A673 (cell line): ENCODE data around the gene RNASE8. TPM values are rescaled to one million over a fixed set of nuclear protein-coding genes. Genes with fewer than 3 reads are reported as not detected.

Source experiments
- BruUV-seq: library from RNA; stranded (reverse); fragments of 400-500 nt; replicated peaks from 2 replicates; lab custom pipeline; 2021; lab: Mats Ljungman, UMichigan
- CTCF ChIA-PET: fragments of 300-600 bp; sonication (Branson Sonifier 250); formaldehyde crosslinking; loops from one replicate; lab custom pipeline; 2022; ENCODE audit warnings: antibody characterized with exemption; lab: Charles Lee
- POLR2A ChIA-PET: fragments of 300-600 bp; sonication (Branson Sonifier 250); formaldehyde crosslinking; loops from one replicate; lab custom pipeline; 2022; ENCODE audit warnings: antibody characterized with exemption; ENCODE audit not compliant: low non-redundant PET; lab: Charles Lee
- DNase-seq: peaks from one replicate; pipeline ENCODE4 v3.0.0-alpha.2; 2015; ENCODE audit warnings: low spot score
- H3K27ac ChIP-seq: fragments of 200-600 bp; sonication (generic); 2 replicates; pipeline ENCODE4 v1.5.1; 2016; ENCODE audit warnings: mixed run types, low read depth, mild to moderate bottlenecking, mixed read lengths, antibody characterized with exemption, low read length; ENCODE audit not compliant: poor library complexity, severe bottlenecking
- H3K27me3 ChIP-seq: fragments of 200-600 bp; sonication (generic); replicated peaks from 2 replicates; pipeline ENCODE4 v1.6.1; 2017; ENCODE audit warnings: mixed run types, low read depth, mild to moderate bottlenecking, mixed read lengths, antibody characterized with exemption, low read length; ENCODE audit not compliant: insufficient read depth, poor library complexity
- H3K36me3 ChIP-seq: fragments of 200-600 bp; sonication (generic); 2 replicates; pipeline ENCODE4 v1.6.1; 2016; ENCODE audit warnings: mixed run types, mild to moderate bottlenecking, mixed read lengths, antibody characterized with exemption, low read length; ENCODE audit not compliant: insufficient read depth, poor library complexity, severe bottlenecking
- H3K4me1 ChIP-seq: fragments of 200-600 bp; sonication (generic); 2 replicates; pipeline ENCODE4 v1.6.1; 2017; ENCODE audit warnings: mixed run types, mild to moderate bottlenecking, mixed read lengths, antibody characterized with exemption, low read length; ENCODE audit not compliant: insufficient read depth, poor library complexity, severe bottlenecking
- H3K4me3 ChIP-seq: fragments of 200-600 bp; sonication (generic); 2 replicates; pipeline ENCODE4 v1.5.1; 2016; ENCODE audit warnings: low read depth, mixed run types, mild to moderate bottlenecking, mixed read lengths, low read length; ENCODE audit not compliant: poor library complexity, severe bottlenecking
- H3K9me3 ChIP-seq: fragments of 200-600 bp; sonication (generic); 2 replicates; pipeline ENCODE4 v1.6.1; 2016; ENCODE audit warnings: mixed run types, low read depth, mild to moderate bottlenecking, mixed read lengths, antibody characterized with exemption, low read length; ENCODE audit not compliant: poor library complexity, severe bottlenecking
- CTCF ChIP-seq: fragments of 300-800, 200-600 bp; sonication (generic); conservative IDR thresholded peaks from 2 replicates; pipeline ENCODE4 v1.5.1; 2017; ENCODE audit warnings: low read depth, mild to moderate bottlenecking, antibody characterized with exemption, low read length, moderate library complexity, mixed read lengths
- EZH2 ChIP-seq: fragments of 200-600 bp; sonication (generic); IDR thresholded peaks from 2 replicates; pipeline ENCODE4 v1.6.1; 2017; ENCODE audit warnings: borderline replicate concordance, low read depth, mild to moderate bottlenecking, mixed read lengths, antibody characterized with exemption, low read length; ENCODE audit not compliant: poor library complexity, severe bottlenecking
- intact Hi-C: fragments of 100-400 bp; cut with micrococcal nuclease; formaldehyde crosslinking; loops from one replicate; pipeline ENCODE4 v1.10.0; 2022; ENCODE audit not compliant: unreplicated experiment
- total RNA-seq: library from RNA; stranded (reverse); gene quantifications from 2 replicates; pipeline ENCODE4 v1.2.3, GENCODE V29; 2021

Gene RNASE8
- total RNA-seq, 1 experiment from 2014 or later = not detected

- H3K4me1 ChIP-seq = peaks cover 7% of the 10 kb centered on the region
- TF ChIP-seq CTCF = no peak
- TF ChIP-seq EZH2 = no peak
- H3K27ac ChIP-seq = no peak overlapping the region
- H3K27me3 ChIP-seq = no peaks in the 10 kb centered on the region
- H3K36me3 ChIP-seq = no peaks in the 10 kb centered on the region
- intact Hi-C loops = no loop called here
- ChIA-PET POLR2A (no interaction called here), CTCF (no interaction called here)
- no peak for DNase-seq
- H3K9me3 ChIP-seq = no peaks in the 10 kb centered on the region
- BruUV-seq = no TSS peak
- no peak overlapping the region for H3K4me3 ChIP-seq
These were observed 3.2 kb downstream of the RNASE8 start for GRCh38 chr14:21060614-21061346.

GRCh38 chr14:21061347-21061668 is 3.7 kb downstream of the RNASE8 start:
- ChIA-PET POLR2A (no interaction called here), CTCF (no interaction called here)
- intact Hi-C loops = no loop called here
- H3K9me3 ChIP-seq = no peaks in the 10 kb centered on the region
- H3K27me3 ChIP-seq = no peaks in the 10 kb centered on the region
- no peak overlapping the region for H3K27ac ChIP-seq
- BruUV-seq = no TSS peak
- H3K4me1 ChIP-seq = peaks cover 7% of the 10 kb centered on the region
- no peak overlapping the region for H3K4me3 ChIP-seq
- DNase-seq = no peak
- no peak for TF ChIP-seq CTCF
- TF ChIP-seq EZH2 = no peak
- no peaks in the 10 kb centered on the region for H3K36me3 ChIP-seq

- BruUV-seq = no TSS peak
- peaks cover 7% of the 10 kb centered on the region for H3K4me1 ChIP-seq
- intact Hi-C loops = no loop called here
- DNase-seq = peak; percentile 62
- H3K9me3 ChIP-seq = no peaks in the 10 kb centered on the region
- ChIA-PET POLR2A (no interaction called here), CTCF (interaction anchor here (1.1 kb wide), 1 partner anchor 49 kb away, joined by 6 read pairs; no protein-coding TSS in a partner anchor)
- no peak for TF ChIP-seq CTCF
- no peak for TF ChIP-seq EZH2
- no peak overlapping the region for H3K27ac ChIP-seq
- H3K36me3 ChIP-seq = no peaks in the 10 kb centered on the region
- no peak overlapping the region for H3K4me3 ChIP-seq
- H3K27me3 ChIP-seq = no peaks in the 10 kb centered on the region
These were observed 5.9 kb downstream of the RNASE8 start for GRCh38 chr14:21063479-21063878.
